ENCODE measurements around the gene ZNF79. TPM values are rescaled to one million over a fixed set of nuclear protein-coding genes. Genes with fewer than 3 reads are reported as not detected.

Gene ZNF79
- total and polyA plus RNA-seq, 9 of the 15 experiments (the other 6 are each of a cell fraction or from before 2014, with no cell fraction given): 0.62 to 7.0 (median 4.1) TPM

DNA sequence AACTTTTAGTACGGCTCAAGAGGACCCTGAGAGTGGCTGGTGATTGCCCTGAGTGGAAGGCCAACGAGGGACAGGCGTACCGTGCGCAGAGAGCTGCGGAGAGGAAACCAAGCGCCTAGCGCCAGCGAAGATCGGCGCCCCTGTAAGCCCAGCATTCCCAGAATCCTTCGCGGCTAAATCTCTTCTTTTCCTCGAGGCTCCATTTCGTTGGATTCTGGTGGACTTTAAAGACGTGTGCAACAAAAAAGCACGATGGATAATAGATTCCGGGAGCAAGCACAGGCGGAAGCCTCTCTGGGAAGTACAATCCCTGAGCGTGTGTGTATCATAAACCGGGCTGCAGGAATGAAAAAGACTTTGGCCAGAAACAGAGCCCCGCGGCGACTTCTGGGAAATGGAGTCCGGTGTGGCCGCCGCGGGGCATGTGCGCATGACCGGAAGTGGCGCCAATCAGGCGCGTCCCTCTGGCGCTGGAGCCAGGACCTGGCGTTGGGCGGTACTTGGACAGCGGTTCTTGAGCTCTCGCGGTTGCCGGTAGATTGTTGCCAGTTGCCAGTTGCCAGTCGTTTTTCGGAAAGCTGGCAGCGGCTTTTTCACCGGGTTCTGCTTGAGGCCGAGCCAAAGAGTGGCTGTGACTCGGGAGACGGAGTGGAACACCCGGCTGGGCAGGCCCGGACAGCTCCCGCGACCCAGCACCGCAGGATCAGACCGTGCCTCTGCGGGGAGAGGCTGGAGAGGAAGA, at the start of gene ZNF79 (continued):
- TF ChIP-seq, protein P1, sequence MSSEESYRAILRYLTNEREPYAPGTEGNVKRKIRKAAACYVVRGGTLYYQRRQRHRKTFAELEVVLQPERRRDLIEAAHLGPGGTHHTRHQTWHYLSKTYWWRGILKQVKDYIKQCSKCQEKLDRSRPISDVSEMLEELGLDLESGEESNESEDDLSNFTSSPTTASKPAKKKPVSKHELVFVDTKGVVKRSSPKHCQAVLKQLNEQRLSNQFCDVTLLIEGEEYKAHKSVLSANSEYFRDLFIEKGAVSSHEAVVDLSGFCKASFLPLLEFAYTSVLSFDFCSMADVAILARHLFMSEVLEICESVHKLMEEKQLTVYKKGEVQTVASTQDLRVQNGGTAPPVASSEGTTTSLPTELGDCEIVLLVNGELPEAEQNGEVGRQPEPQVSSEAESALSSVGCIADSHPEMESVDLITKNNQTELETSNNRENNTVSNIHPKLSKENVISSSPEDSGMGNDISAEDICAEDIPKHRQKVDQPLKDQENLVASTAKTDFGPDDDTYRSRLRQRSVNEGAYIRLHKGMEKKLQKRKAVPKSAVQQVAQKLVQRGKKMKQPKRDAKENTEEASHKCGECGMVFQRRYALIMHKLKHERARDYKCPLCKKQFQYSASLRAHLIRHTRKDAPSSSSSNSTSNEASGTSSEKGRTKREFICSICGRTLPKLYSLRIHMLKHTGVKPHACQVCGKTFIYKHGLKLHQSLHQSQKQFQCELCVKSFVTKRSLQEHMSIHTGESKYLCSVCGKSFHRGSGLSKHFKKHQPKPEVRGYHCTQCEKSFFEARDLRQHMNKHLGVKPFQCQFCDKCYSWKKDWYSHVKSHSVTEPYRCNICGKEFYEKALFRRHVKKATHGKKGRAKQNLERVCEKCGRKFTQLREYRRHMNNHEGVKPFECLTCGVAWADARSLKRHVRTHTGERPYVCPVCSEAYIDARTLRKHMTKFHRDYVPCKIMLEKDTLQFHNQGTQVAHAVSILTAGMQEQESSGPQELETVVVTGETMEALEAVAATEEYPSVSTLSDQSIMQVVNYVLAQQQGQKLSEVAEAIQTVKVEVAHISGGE (CRISPR knock-in tag; IDR thresholded peaks at IDR 0.05): peak in 1 of 3 experiments; percentile 74; a peak in 2 of 6 replicates
- TF ChIP-seq, protein P2, sequence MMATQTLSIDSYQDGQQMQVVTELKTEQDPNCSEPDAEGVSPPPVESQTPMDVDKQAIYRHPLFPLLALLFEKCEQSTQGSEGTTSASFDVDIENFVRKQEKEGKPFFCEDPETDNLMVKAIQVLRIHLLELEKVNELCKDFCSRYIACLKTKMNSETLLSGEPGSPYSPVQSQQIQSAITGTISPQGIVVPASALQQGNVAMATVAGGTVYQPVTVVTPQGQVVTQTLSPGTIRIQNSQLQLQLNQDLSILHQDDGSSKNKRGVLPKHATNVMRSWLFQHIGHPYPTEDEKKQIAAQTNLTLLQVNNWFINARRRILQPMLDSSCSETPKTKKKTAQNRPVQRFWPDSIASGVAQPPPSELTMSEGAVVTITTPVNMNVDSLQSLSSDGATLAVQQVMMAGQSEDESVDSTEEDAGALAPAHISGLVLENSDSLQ (IDR thresholded peaks at IDR 0.05): no peak
- TF ChIP-seq GTF2A2 (tag; IDR thresholded peaks at IDR 0.05): 0 out of 2 replicates have a peak, but pooled peaks have one; percentile 33
- peak; percentile 80 for TF ChIP-seq ZFX (CRISPR knock-in tag; IDR thresholded peaks at IDR 0.05)
- peak; percentile 96 for TF ChIP-seq CREB1 (IDR thresholded peaks at IDR 0.05)
- peak; percentile 95 for TF ChIP-seq CREB1 (CRISPR knock-in tag; IDR thresholded peaks at IDR 0.05)
- TF ChIP-seq ZNF561 (CRISPR knock-in tag; conservative IDR thresholded peaks at IDR 0.05): 0 out of 2 replicates have a peak, but pooled peaks have one; percentile 36
- 0 out of 2 replicates have a peak, but pooled peaks have one; percentile 22 for TF ChIP-seq HDAC2 (IDR thresholded peaks at IDR 0.05)
- TF ChIP-seq, protein P3, sequence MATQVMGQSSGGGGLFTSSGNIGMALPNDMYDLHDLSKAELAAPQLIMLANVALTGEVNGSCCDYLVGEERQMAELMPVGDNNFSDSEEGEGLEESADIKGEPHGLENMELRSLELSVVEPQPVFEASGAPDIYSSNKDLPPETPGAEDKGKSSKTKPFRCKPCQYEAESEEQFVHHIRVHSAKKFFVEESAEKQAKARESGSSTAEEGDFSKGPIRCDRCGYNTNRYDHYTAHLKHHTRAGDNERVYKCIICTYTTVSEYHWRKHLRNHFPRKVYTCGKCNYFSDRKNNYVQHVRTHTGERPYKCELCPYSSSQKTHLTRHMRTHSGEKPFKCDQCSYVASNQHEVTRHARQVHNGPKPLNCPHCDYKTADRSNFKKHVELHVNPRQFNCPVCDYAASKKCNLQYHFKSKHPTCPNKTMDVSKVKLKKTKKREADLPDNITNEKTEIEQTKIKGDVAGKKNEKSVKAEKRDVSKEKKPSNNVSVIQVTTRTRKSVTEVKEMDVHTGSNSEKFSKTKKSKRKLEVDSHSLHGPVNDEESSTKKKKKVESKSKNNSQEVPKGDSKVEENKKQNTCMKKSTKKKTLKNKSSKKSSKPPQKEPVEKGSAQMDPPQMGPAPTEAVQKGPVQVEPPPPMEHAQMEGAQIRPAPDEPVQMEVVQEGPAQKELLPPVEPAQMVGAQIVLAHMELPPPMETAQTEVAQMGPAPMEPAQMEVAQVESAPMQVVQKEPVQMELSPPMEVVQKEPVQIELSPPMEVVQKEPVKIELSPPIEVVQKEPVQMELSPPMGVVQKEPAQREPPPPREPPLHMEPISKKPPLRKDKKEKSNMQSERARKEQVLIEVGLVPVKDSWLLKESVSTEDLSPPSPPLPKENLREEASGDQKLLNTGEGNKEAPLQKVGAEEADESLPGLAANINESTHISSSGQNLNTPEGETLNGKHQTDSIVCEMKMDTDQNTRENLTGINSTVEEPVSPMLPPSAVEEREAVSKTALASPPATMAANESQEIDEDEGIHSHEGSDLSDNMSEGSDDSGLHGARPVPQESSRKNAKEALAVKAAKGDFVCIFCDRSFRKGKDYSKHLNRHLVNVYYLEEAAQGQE (IDR thresholded peaks at IDR 0.05; ENCODE audit: borderline replicate concordance): peak; percentile 93
- TF ChIP-seq, protein P3 (CRISPR knock-in tag; IDR thresholded peaks at IDR 0.05; ENCODE audit: low read depth): peak; percentile 94
- TF ChIP-seq, protein P4, sequence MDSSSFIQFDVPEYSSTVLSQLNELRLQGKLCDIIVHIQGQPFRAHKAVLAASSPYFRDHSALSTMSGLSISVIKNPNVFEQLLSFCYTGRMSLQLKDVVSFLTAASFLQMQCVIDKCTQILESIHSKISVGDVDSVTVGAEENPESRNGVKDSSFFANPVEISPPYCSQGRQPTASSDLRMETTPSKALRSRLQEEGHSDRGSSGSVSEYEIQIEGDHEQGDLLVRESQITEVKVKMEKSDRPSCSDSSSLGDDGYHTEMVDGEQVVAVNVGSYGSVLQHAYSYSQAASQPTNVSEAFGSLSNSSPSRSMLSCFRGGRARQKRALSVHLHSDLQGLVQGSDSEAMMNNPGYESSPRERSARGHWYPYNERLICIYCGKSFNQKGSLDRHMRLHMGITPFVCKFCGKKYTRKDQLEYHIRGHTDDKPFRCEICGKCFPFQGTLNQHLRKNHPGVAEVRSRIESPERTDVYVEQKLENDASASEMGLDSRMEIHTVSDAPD (CRISPR knock-in tag; IDR thresholded peaks at IDR 0.05): no peak
